Peyer's patch (tissue), 4 donors: ENCODE data around the gene GALNS.

ENCODE experiments used
- POLR2A ChIP-seq, 2 donors: fragments of 450-650 bp; IDR thresholded peaks; one replicate each; pipeline ENCODE4 v1.5.1; 2017; ENCODE audit warnings: antibody characterized with exemption in 2 of 2, mild to moderate bottlenecking in 2 of 2, moderate library complexity in 2 of 2
- TF ChIP-seq, protein P1 (sequence below), 6 experiments: fragments of 450-650 bp in 4 of 6; fragments of 200-600 bp in 2 of 6; sonication (generic) in 1 of 6; IDR thresholded peaks; one replicate each; pipeline ENCODE4 v1.5.1; 2017 to 2019; ENCODE audit warnings: antibody characterized with exemption in 6 of 6, mild to moderate bottlenecking in 3 of 6, moderate library complexity in 1 of 6

DNA sequence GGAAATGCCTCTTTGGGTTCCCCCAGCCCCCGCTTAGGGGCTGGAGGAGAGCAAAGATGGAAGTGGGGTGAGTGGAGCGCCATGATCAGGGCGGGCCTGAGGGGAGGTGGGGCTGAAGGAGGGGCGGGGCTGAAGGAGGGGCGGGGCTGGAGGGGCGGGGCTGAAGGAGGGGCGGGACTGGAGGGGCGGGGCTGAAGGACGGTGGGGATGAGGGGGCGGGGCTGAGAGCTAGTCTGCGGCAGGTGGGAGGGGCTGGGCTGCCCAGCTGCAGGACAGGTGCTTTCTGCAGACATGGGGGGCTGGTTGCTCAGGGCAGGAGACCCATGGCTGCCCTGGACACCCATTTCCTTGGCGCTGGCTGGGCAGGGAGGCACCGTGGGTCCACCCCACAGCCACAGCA lies 48.8 kb upstream of the GALNS start:
- TF ChIP-seq, protein P1, sequence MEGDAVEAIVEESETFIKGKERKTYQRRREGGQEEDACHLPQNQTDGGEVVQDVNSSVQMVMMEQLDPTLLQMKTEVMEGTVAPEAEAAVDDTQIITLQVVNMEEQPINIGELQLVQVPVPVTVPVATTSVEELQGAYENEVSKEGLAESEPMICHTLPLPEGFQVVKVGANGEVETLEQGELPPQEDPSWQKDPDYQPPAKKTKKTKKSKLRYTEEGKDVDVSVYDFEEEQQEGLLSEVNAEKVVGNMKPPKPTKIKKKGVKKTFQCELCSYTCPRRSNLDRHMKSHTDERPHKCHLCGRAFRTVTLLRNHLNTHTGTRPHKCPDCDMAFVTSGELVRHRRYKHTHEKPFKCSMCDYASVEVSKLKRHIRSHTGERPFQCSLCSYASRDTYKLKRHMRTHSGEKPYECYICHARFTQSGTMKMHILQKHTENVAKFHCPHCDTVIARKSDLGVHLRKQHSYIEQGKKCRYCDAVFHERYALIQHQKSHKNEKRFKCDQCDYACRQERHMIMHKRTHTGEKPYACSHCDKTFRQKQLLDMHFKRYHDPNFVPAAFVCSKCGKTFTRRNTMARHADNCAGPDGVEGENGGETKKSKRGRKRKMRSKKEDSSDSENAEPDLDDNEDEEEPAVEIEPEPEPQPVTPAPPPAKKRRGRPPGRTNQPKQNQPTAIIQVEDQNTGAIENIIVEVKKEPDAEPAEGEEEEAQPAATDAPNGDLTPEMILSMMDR (IDR thresholded peaks at IDR 0.05): no peak
- no peak for TF ChIP-seq POLR2A (IDR thresholded peaks at IDR 0.05)
